Testis (tissue), 3 donors: ENCODE data around the gene ANKRD9. TPM values are rescaled to one million over a fixed set of nuclear protein-coding genes. Genes with fewer than 3 reads are reported as not detected.

Experiments
- DNase-seq: peaks from one replicate; pipeline ENCODE4 v3.0.0-alpha.2; 2019
- H3K27ac ChIP-seq, 2 donors: fragments of 200-600 bp; sonication (generic); one replicate each; pipeline ENCODE4 v1.5.1; 2019
- H3K27me3 ChIP-seq: fragments of 200-600 bp; sonication (generic); one replicate; pipeline ENCODE4 v1.5.1; 2019
- H3K36me3 ChIP-seq: fragments of 200-600 bp; sonication (generic); one replicate; pipeline ENCODE4 v1.5.1; 2017; ENCODE audit warnings: low read depth; ENCODE audit errors: missing control alignments
- H3K4me1 ChIP-seq: fragments of 200-600 bp; sonication (generic); one replicate; pipeline ENCODE4 v1.5.1; 2019
- H3K4me3 ChIP-seq, 2 donors: fragments of 200-600 bp; sonication (generic); one replicate each; pipeline ENCODE4 v1.5.1; 2017 to 2019
- H3K9me3 ChIP-seq: fragments of 200-600 bp; sonication (generic); one replicate; pipeline ENCODE4 v1.5.1; 2017
- CTCF ChIP-seq, 3 experiments: fragments of 450-650 bp in 2 of 3; fragments of 200-600 bp in 1 of 3; sonication (generic) in 1 of 3; IDR thresholded peaks; one replicate each; pipeline ENCODE4 v1.5.1; 2016 to 2019; ENCODE audit warnings: antibody characterized with exemption in 3 of 3, mild to moderate bottlenecking in 2 of 3, moderate library complexity in 1 of 3
- POLR2A ChIP-seq: fragments of 450-650 bp; IDR thresholded peaks from one replicate; pipeline ENCODE4 v1.6.1; 2017; ENCODE audit warnings: antibody characterized with exemption, mild to moderate bottlenecking, moderate library complexity
- WGBS, 2 donors: methylation state at CpG; one replicate each; pipeline ENCODE4 v1.1.5; 2018; 5-methylcytosine and 5-hydroxymethylcytosine counted together
- intact Hi-C: fragments of 100-400 bp; cut with DNase I; formaldehyde crosslinking; loops from one replicate; pipeline ENCODE4 v1.15.1; 2023; ENCODE audit warnings: low total_unique reads
- polyA plus RNA-seq: library from polyadenylated mRNA; stranded (reverse); fragments of 350-450 nt; fragmentation: Illumina TruSeq; extraction: RNeasy Lipid Tissue Mini Kit (QIAGEN cat#74804); gene quantifications from one replicate; pipeline ENCODE4 v1.2.3, GENCODE V29; 2014; ENCODE audit warnings: low read depth, low replicate concordance; ENCODE audit not compliant: insufficient read depth
- total RNA-seq, 2 donors: library from RNA; depleted of rRNA; stranded (reverse); fragments of >200 nt; gene quantifications; one replicate each; pipeline ENCODE4 v1.2.3, GENCODE V29; 2016

The ANKRD9 gene
- total and polyA plus RNA-seq, 3 donors from 2014 or later = 21.0 to 153 (median 88.7) TPM

DNA sequence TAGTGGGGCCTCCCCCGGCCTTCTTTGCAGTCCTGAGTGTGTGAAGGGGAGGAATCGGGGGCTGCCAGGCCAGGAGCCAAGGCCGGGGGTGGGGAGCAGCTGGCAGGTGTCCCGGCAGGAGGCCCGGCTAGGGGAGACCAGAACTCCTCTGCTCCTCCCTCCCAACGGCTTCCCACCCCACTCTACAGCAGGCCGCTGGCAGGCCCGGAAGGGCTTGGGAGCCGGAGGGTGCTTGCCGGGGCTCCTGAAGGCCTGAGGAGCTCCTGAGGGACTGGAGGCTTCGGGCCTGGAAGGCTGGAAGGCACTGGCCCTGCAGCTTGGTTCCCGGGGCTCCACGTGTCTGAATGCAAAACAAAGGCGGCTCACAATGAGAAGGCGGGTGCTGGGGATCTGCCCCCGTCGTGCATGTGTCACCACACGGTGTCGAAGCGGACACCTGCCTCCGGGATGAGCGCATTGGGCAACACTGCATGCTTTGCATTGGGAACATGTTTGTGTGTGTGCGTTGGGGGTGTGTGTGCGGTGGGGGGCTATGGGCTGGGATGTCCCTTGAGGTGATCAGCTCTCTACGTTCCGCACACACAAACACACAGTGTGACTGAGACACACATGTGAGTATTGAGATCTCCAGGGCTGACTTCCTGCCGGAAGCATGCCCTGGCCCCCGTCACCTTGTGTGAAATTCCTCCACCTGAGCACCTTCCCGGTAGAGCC is 30.9 kb upstream of the ANKRD9 start:
- DNase-seq = no peak
- no peaks in the 10 kb centered on the region for H3K36me3 ChIP-seq
- H3K27me3 ChIP-seq = no peaks in the 10 kb centered on the region
- WGBS, 2 donors = 48 to 50% methylated on average over 15 to 29 of the region's 29 CpGs
- TF ChIP-seq POLR2A (no peak), CTCF (IDR thresholded peaks at IDR 0.05) (no peak)
- no peak overlapping the region for H3K4me3 ChIP-seq
- H3K4me1 ChIP-seq = peaks cover 15% of the 10 kb centered on the region
- intact Hi-C loops = no loop called here
- no peaks in the 10 kb centered on the region for H3K9me3 ChIP-seq
- H3K27ac ChIP-seq = peak overlapping the region in 1 of 2 donors; percentile 24

GRCh38 chr14:102539544-102540314 is 30.2 kb upstream of the ANKRD9 start:
- Histone ChIP-seq H3K4me1 (peaks cover 15% of the 10 kb centered on the region), H3K27ac (peak overlapping the region in 1 of 2 donors; percentile 24), H3K27me3 (no peaks in the 10 kb centered on the region), H3K36me3 (no peaks in the 10 kb centered on the region), H3K9me3 (no peaks in the 10 kb centered on the region), H3K4me3 (no peak overlapping the region)
- DNase-seq = peak; percentile 65
- intact Hi-C loops = no loop called here
- TF ChIP-seq POLR2A = no peak
- no peak for TF ChIP-seq CTCF (IDR thresholded peaks at IDR 0.05)
- 60 to 81% methylated on average over 5 to 17 of the region's 17 CpGs for WGBS, 2 donors

DNA sequence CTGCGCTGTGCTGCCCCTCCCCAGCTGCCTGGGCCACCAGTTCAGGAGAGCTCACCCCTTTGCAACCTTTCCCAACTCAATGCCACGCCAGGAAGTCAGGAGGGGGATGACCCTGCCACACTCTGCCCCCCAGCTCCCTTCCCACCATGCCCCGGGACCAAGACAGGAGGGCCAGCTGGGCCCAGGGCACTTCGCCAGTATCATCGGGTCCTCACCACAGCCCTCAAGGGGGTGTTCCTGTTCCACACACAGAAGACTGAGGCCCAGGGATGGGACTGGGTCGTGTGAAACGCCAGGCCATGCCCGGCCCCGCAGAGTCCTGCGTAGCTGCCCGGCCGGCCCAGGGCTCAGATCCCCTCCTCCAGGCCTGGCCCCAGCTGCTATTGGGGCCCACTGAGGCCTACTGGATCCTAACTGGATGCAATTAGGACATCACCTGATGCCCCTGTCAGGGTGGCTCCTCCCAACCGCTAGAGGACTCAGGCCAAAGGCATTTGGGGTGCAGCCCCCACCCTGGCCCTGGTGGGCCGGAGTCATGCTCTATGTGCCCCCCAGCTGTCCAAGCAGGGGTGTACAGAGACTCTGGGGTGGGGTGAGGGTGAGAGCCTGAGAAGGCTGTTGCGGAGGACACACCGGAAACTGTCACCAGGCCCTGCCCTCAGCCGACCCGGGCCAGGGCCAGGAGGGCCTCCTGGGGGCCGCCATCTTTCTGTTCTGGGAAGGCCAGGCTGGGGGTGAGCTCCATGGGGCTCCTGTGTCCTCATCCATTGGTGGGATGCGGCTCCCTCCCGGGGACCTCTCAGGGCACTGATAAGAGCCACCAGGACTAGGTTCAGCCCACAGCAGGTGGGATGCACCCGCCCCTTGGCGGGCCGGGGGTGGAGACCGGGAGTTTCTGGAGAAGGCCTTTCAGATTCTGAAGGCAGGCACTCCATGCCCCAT is 29.3 kb upstream of the ANKRD9 start:
- H3K27me3 ChIP-seq = no peaks in the 10 kb centered on the region
- DNase-seq = no peak
- H3K4me3 ChIP-seq = no peak overlapping the region
- TF ChIP-seq POLR2A (no peak), CTCF (IDR thresholded peaks at IDR 0.05) (no peak)
- WGBS, 2 donors = 57 to 62% methylated on average over 6 to 19 of the region's 25 CpGs
- peaks cover 15% of the 10 kb centered on the region for H3K4me1 ChIP-seq
- H3K27ac ChIP-seq = no peak overlapping the region
- no peaks in the 10 kb centered on the region for H3K9me3 ChIP-seq
- H3K36me3 ChIP-seq = no peaks in the 10 kb centered on the region
- intact Hi-C loops = no loop called here

DNA sequence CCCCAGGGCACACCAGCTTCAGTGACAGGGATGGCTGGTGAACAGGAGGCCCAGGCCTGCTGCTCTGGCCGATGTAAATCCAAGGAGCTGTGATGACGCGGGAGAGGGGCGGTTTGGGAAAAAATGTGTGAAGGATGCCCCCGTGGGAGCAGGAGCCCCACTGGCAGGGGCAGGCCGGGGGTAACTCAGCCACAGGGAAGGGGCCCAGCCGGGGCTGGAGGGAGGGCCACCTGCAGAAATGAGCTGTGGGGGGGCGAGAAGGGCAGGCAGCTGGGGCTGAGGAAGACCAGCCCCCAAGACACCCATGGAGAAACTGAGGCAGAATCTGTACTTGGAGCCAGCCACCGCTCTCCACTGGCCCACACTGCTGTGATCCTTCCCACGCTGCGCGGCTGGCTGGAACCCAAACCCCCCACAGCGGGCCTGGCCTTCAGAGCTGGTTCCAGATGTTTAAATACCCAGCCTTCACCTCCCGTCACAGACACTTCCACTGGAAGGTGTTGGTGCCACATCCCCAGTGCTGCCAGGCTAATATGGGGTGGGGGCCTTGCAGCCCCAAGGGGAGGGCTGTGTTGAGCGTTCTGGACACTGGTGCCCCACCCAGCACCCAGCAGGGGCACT is 28.5 kb upstream of the ANKRD9 start:
- intact Hi-C loops = no loop called here
- 63 to 86% methylated on average over 7 to 15 of the region's 15 CpGs for WGBS, 2 donors
- no peak for DNase-seq
- Histone ChIP-seq H3K9me3 (no peaks in the 10 kb centered on the region), H3K4me3 (no peak overlapping the region), H3K27me3 (no peaks in the 10 kb centered on the region), H3K27ac (no peak overlapping the region), H3K4me1 (peaks cover 15% of the 10 kb centered on the region), H3K36me3 (no peaks in the 10 kb centered on the region)
- no peak for TF ChIP-seq CTCF (IDR thresholded peaks at IDR 0.05)
- no peak for TF ChIP-seq POLR2A
